Trophoblast cell (in vitro differentiated cells and primary cell): ENCODE data around the gene MCTP2.

ENCODE experiments used
- DNase-seq, 2 donors: peaks; one replicate each; pipeline ENCODE4 v3.0.0-alpha.2; 2016
- H2AFZ ChIP-seq: 2 replicates; pipeline ENCODE4 v1.6.1; 2013; ENCODE audit warnings: low read length, moderate library complexity, mild to moderate bottlenecking; ENCODE audit not compliant: insufficient read depth, poor library complexity
- H2AK5ac ChIP-seq: 2 replicates; pipeline ENCODE4 v1.6.1; 2013; ENCODE audit warnings: mild to moderate bottlenecking, low read length
- H2BK120ac ChIP-seq: 2 replicates; pipeline ENCODE4 v1.6.1; 2013; ENCODE audit warnings: low read length, mild to moderate bottlenecking, moderate library complexity; ENCODE audit not compliant: insufficient read depth, poor library complexity
- H2BK12ac ChIP-seq: 2 replicates; pipeline ENCODE4 v1.6.1; 2013; ENCODE audit warnings: mild to moderate bottlenecking, low read length, moderate library complexity
- H2BK5ac ChIP-seq: 2 replicates; pipeline ENCODE4 v1.6.1; 2013; ENCODE audit warnings: low read length, low read depth, moderate library complexity, mild to moderate bottlenecking; ENCODE audit not compliant: poor library complexity
- H3K14ac ChIP-seq: 2 replicates; pipeline ENCODE4 v1.6.1; 2013; ENCODE audit warnings: mild to moderate bottlenecking, low read length
- H3K18ac ChIP-seq: 2 replicates; pipeline ENCODE4 v1.6.1; 2013; ENCODE audit warnings: mild to moderate bottlenecking, low read length
- H3K23ac ChIP-seq: 2 replicates; pipeline ENCODE4 v1.6.1; 2013; ENCODE audit warnings: low read length
- H3K27ac ChIP-seq: 2 replicates; pipeline ENCODE4 v1.5.1; 2013; ENCODE audit warnings: low read depth, mild to moderate bottlenecking, inconsistent platforms, low read length, moderate library complexity
- H3K27me3 ChIP-seq: 2 replicates; pipeline ENCODE4 v1.6.1; 2013; ENCODE audit warnings: inconsistent platforms, mild to moderate bottlenecking, low read length, moderate library complexity; ENCODE audit not compliant: insufficient read depth
- H3K36me3 ChIP-seq, 2 experiments: 1 replicate in 1 of 2; 2 replicates in 1 of 2; pipeline ENCODE4 v1.6.1; 2013; ENCODE audit warnings: low read length in 2 of 2, mild to moderate bottlenecking in 2 of 2, moderate library complexity in 1 of 2; ENCODE audit not compliant: insufficient read depth in 2 of 2, control insufficient read depth in 1 of 2
- H3K4ac ChIP-seq: 2 replicates; pipeline ENCODE4 v1.6.1; 2013; ENCODE audit warnings: low read depth, mild to moderate bottlenecking, low read length, moderate library complexity
- H3K4me1 ChIP-seq, 2 experiments: 1 replicate in 1 of 2; 2 replicates in 1 of 2; pipeline ENCODE4 v1.6.1; 2013; ENCODE audit warnings: low read length in 2 of 2, mild to moderate bottlenecking in 2 of 2, moderate library complexity in 1 of 2; ENCODE audit not compliant: insufficient read depth in 2 of 2, control insufficient read depth in 1 of 2
- H3K4me2 ChIP-seq: 2 replicates; pipeline ENCODE4 v1.6.1; 2013; ENCODE audit warnings: inconsistent platforms, mild to moderate bottlenecking, low read length, moderate library complexity
- H3K4me3 ChIP-seq: 2 replicates; pipeline ENCODE4 v1.5.1; 2013; ENCODE audit warnings: mild to moderate bottlenecking, low read depth, low read length, inconsistent platforms
- H3K79me1 ChIP-seq: one replicate; pipeline ENCODE4 v1.6.1; 2013; ENCODE audit warnings: low read length
- H3K79me2 ChIP-seq: 2 replicates; pipeline ENCODE4 v1.6.1; 2013; ENCODE audit warnings: low read length, mild to moderate bottlenecking; ENCODE audit not compliant: control insufficient read depth, insufficient read depth, poor library complexity
- H3K9ac ChIP-seq: 2 replicates; pipeline ENCODE4 v1.6.1; 2013; ENCODE audit warnings: mild to moderate bottlenecking, low read length
- H3K9me3 ChIP-seq: 2 replicates; pipeline ENCODE4 v1.6.1; 2013; ENCODE audit warnings: low read depth, mild to moderate bottlenecking, control low read depth, inconsistent platforms, low read length; ENCODE audit not compliant: insufficient read depth
- H4K12ac ChIP-seq: 2 replicates; pipeline ENCODE4 v1.6.1; 2013; ENCODE audit warnings: low read depth, mild to moderate bottlenecking, low read length, moderate library complexity
- H4K8ac ChIP-seq: 2 replicates; pipeline ENCODE4 v1.6.1; 2013; ENCODE audit warnings: low read depth, mild to moderate bottlenecking, low read length, moderate library complexity
- H4K91ac ChIP-seq: one replicate; pipeline ENCODE4 v1.6.1; 2013; ENCODE audit warnings: low read depth, mild to moderate bottlenecking, low read length, moderate library complexity
- WGBS: extraction: QIAGEN DNeasy Blood & Tissue Kit; methylation state at CpG from one replicate; pipeline ENCODE4 v1.1.7; 2013; ENCODE audit warnings: missing lambda C conversion rate; ENCODE audit not compliant: insufficient read length, insufficient coverage; ENCODE audit errors: extremely low coverage; 5-methylcytosine and 5-hydroxymethylcytosine counted together

MCTP2 gene

GRCh38 chr15:94439158-94439557 is 207.8 kb downstream of the MCTP2 start:
- H4K12ac ChIP-seq = no peak overlapping the region

DNA sequence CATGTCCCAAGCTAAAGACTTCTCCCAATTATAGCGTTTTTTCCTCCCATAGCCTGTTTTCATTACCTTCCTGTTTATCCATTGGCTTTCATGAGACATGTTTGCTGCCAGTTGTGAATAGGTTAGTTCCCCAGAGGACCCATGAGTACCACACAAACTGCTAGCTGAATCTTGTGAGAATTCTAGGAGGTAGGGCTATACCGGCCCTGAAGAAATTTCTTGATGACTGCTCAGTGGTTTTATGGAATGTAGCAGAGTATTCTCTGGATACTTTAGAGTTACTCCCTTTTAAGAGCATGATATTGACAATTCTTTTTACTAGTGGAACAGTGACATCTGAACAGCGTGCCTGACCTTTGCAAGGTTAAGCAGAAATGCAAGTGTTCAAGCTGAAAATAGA is 210.4 kb downstream of the MCTP2 start:
- no CpG with 5 or more reads among the region's 3 CpGs for WGBS
- Histone ChIP-seq H4K8ac (no peak overlapping the region), H3K27ac (no peak overlapping the region), H3K27me3 (no peaks in the 10 kb centered on the region), H3K9me3 (no peaks in the 10 kb centered on the region), H3K18ac (no peak overlapping the region), H3K23ac (no peak overlapping the region), H3K4me3 (no peak overlapping the region), H2AK5ac (no peak overlapping the region), H2BK120ac (no peak overlapping the region), H2BK5ac (no peak overlapping the region), H3K79me2 (no peaks in the 10 kb centered on the region), H3K9ac (no peak overlapping the region), H3K4me2 (no peak overlapping the region), H3K4ac (no peak overlapping the region), H2BK12ac (no peak overlapping the region), H3K79me1 (no peaks in the 10 kb centered on the region), H3K14ac (no peak overlapping the region), H4K12ac (no peak overlapping the region), H4K91ac (no peak overlapping the region), H3K36me3 (no peaks in the 10 kb centered on the region), H3K4me1 (peaks cover 5% of the 10 kb centered on the region in 2 experiments), H2AFZ (no peak overlapping the region)
- no peak for DNase-seq

More at GRCh38 chr15:94439158-94439557, 207.8 kb downstream of the MCTP2 start:
- no peak overlapping the region for H3K9ac ChIP-seq
- no peak for DNase-seq
- H3K18ac ChIP-seq = no peak overlapping the region
- H3K79me1 ChIP-seq = no peaks in the 10 kb centered on the region
- no peaks in the 10 kb centered on the region for H3K36me3 ChIP-seq
- no peak overlapping the region for H3K14ac ChIP-seq
- no peak overlapping the region for H2AFZ ChIP-seq
- no CpG with 5 or more reads among the region's 3 CpGs for WGBS
- no peaks in the 10 kb centered on the region for H3K27me3 ChIP-seq
- H3K4me3 ChIP-seq = no peak overlapping the region
- H2BK5ac ChIP-seq = no peak overlapping the region
- H4K8ac ChIP-seq = no peak overlapping the region
- H3K27ac ChIP-seq = no peak overlapping the region
- H3K9me3 ChIP-seq = no peaks in the 10 kb centered on the region
- no peak overlapping the region for H2BK12ac ChIP-seq
- H2BK120ac ChIP-seq = no peak overlapping the region
- no peak overlapping the region for H3K4ac ChIP-seq
- no peak overlapping the region for H2AK5ac ChIP-seq
- no peaks in the 10 kb centered on the region for H3K79me2 ChIP-seq
- H3K4me2 ChIP-seq = no peak overlapping the region
- H4K91ac ChIP-seq = no peak overlapping the region
- no peak overlapping the region for H3K23ac ChIP-seq
- H3K4me1 ChIP-seq = no peaks in the 10 kb centered on the region

- Histone ChIP-seq H2AK5ac (no peak overlapping the region), H4K8ac (no peak overlapping the region), H3K79me1 (no peaks in the 10 kb centered on the region), H3K27me3 (no peaks in the 10 kb centered on the region), H3K23ac (no peak overlapping the region), H3K27ac (no peak overlapping the region), H4K91ac (no peak overlapping the region), H3K9me3 (no peaks in the 10 kb centered on the region), H3K79me2 (no peaks in the 10 kb centered on the region), H4K12ac (no peak overlapping the region), H2BK120ac (no peak overlapping the region), H3K18ac (no peak overlapping the region), H3K4me1 (peaks cover 5% of the 10 kb centered on the region in 2 experiments), H3K4me3 (no peak overlapping the region), H3K4ac (no peak overlapping the region), H3K9ac (no peak overlapping the region), H3K14ac (no peak overlapping the region), H3K36me3 (no peaks in the 10 kb centered on the region), H2BK12ac (no peak overlapping the region), H2BK5ac (no peak overlapping the region), H2AFZ (no peak overlapping the region), H3K4me2 (no peak overlapping the region)
- no peak for DNase-seq
- WGBS = no CpG with 5 or more reads among the region's 1 CpG
Observed at GRCh38 chr15:94442480-94442879, 211.1 kb downstream of the MCTP2 start.

GRCh38 chr15:94443186-94443585 is 211.8 kb downstream of the MCTP2 start:
- Histone ChIP-seq H3K9me3 (no peaks in the 10 kb centered on the region), H3K14ac (no peak overlapping the region), H2BK12ac (peak overlapping the region; percentile 26), H3K79me1 (no peaks in the 10 kb centered on the region), H3K9ac (no peak overlapping the region), H3K4me1 (peaks cover 5% of the 10 kb centered on the region in 2 experiments), H2AFZ (no peak overlapping the region), H3K27me3 (no peaks in the 10 kb centered on the region), H3K4me2 (no peak overlapping the region), H4K12ac (no peak overlapping the region), H3K18ac (no peak overlapping the region), H2AK5ac (no peak overlapping the region), H3K23ac (no peak overlapping the region), H3K79me2 (no peaks in the 10 kb centered on the region), H2BK120ac (no peak overlapping the region), H4K8ac (no peak overlapping the region), H3K4ac (no peak overlapping the region), H3K27ac (no peak overlapping the region), H4K91ac (no peak overlapping the region), H2BK5ac (no peak overlapping the region), H3K36me3 (no peaks in the 10 kb centered on the region), H3K4me3 (no peak overlapping the region)
- WGBS = no CpG with 5 or more reads among the region's 5 CpGs
- no peak for DNase-seq
